GM12878 (cell line): ENCODE measurements around the gene XAB2. TPM values are rescaled to one million over a fixed set of nuclear protein-coding genes. Genes with fewer than 3 reads are reported as not detected.

Experiments
- ATAC-seq: fragments of 200-7000 bp; cut with Tn5 transposase; 3 replicates; pipeline ENCODE4 v1.9.1; 2020; ENCODE audit warnings: mild to moderate bottlenecking, moderate library complexity
- BruUV-seq: library from RNA; stranded (reverse); fragments of 400-500 nt; replicated peaks from 2 replicates; lab custom pipeline; 2021; lab: Mats Ljungman, UMichigan
- CTCF ChIA-PET: fragments of 300-600 bp; sonication (Branson Sonifier 250); formaldehyde crosslinking; extraction: SDS; loops from one replicate; lab custom pipeline; 2021; ENCODE audit warnings: inconsistent platforms; lab: Yijun Ruan, JAX
- POLR2A ChIA-PET: fragments of 350-600 bp; formaldehyde crosslinking; extraction: SDS; loops from one replicate; lab custom pipeline; 2021; ENCODE audit warnings: inconsistent platforms; lab: Charles Lee
- RAD21 ChIA-PET: fragments of 300-600 bp; sonication (Branson Sonifier 250); formaldehyde crosslinking; loops from one replicate; lab custom pipeline; 2023; ENCODE audit warnings: antibody characterized with exemption; ENCODE audit not compliant: unreplicated experiment; lab: Charles Lee
- SMC1A ChIA-PET: fragments of 300-600 bp; sonication (Branson Sonifier 250); formaldehyde crosslinking; loops from one replicate; lab custom pipeline; 2023; ENCODE audit not compliant: unreplicated experiment, uncharacterized antibody; lab: Charles Lee
- DNase-seq: peaks from one replicate; pipeline ENCODE4 v3.0.0-alpha.2; 2011; ENCODE audit warnings: low read depth, low spot score
- FAIRE-seq: peaks from 3 replicates; lab custom pipeline; 2011; peaks lifted over from hg19 to GRCh38; lab: Jason Lieb, UNC
- H2AFZ ChIP-seq: 2 replicates; pipeline ENCODE4 v1.6.0; 2011; ENCODE audit warnings: low read depth, low read length, control low read depth; ENCODE audit not compliant: control insufficient read depth
- H3K27ac ChIP-seq: 2 replicates; pipeline ENCODE4 v1.5.1; 2011; ENCODE audit warnings: control low read depth; ENCODE audit not compliant: control insufficient read depth, insufficient read depth
- H3K27me3 ChIP-seq, 2 experiments: replicated peaks in 1 of 2; 2 replicates each; pipeline versions ENCODE4 v1.6.0 to v1.6.1; 2011; ENCODE audit warnings: low read length in 1 of 2; ENCODE audit not compliant: control insufficient read depth in 2 of 2, insufficient read depth in 2 of 2
- H3K36me3 ChIP-seq, 2 experiments: 2 replicates each; pipeline ENCODE4 v1.5.1; 2011; ENCODE audit warnings: low read length in 1 of 2; ENCODE audit not compliant: control insufficient read depth in 2 of 2, insufficient read depth in 2 of 2
- H3K4me1 ChIP-seq: 2 replicates; pipeline ENCODE4 v1.6.1; 2011; ENCODE audit warnings: mild to moderate bottlenecking, low read length, moderate library complexity, mixed read lengths; ENCODE audit not compliant: control insufficient read depth, insufficient read depth
- H3K4me2 ChIP-seq: 2 replicates; pipeline ENCODE4 v1.6.0; 2011; ENCODE audit warnings: control low read depth; ENCODE audit not compliant: control insufficient read depth, insufficient read depth
- H3K4me3 ChIP-seq: fragments of 200-600 bp; sonication (generic); 2 replicates; pipeline ENCODE4 v1.5.1; 2016
- H3K79me2 ChIP-seq: 2 replicates; pipeline ENCODE4 v1.6.0; 2011; ENCODE audit warnings: low read length; ENCODE audit not compliant: control insufficient read depth, insufficient read depth
- H3K9ac ChIP-seq: 2 replicates; pipeline ENCODE4 v1.8.0; 2011; ENCODE audit warnings: low read length, control low read depth, mixed read lengths; ENCODE audit not compliant: control insufficient read depth, insufficient read depth
- H3K9me3 ChIP-seq: replicated peaks from 3 replicates; pipeline ENCODE4 v1.5.1; 2011; ENCODE audit warnings: mild to moderate bottlenecking, low read length; ENCODE audit not compliant: control insufficient read depth, insufficient read depth
- H4K20me1 ChIP-seq: 2 replicates; pipeline ENCODE4 v1.6.0; 2011; ENCODE audit not compliant: control insufficient read depth, insufficient read depth
- CBX5 ChIP-seq: sonication (generic); IDR thresholded peaks from 2 replicates; pipeline ENCODE4 v1.6.1; 2016; ENCODE audit warnings: low read depth, moderate library complexity, mild to moderate bottlenecking, inconsistent platforms
- EED ChIP-seq: sonication (generic); IDR thresholded peaks from 2 replicates; pipeline ENCODE4 v1.6.1; 2016; ENCODE audit warnings: antibody characterized with exemption, low read depth
- FOXM1 ChIP-seq: IDR thresholded peaks from 2 replicates; pipeline ENCODE4 v1.6.1; 2012; ENCODE audit warnings: low read depth, mild to moderate bottlenecking, inconsistent platforms, low read length, moderate library complexity
- MLLT1 ChIP-seq: fragments of 450-650 bp; IDR thresholded peaks from 2 replicates; pipeline ENCODE4 v1.6.1; 2016; ENCODE audit warnings: mild to moderate bottlenecking
- NKRF ChIP-seq: fragments of 450-650 bp; conservative IDR thresholded peaks from 2 replicates; pipeline ENCODE4 v1.6.1; 2017; ENCODE audit warnings: mild to moderate bottlenecking, moderate library complexity
- POLR2A ChIP-seq: IDR thresholded peaks from 2 replicates; pipeline ENCODE4 v1.6.1; 2011; ENCODE audit warnings: low read depth, mild to moderate bottlenecking, low read length
- POU2F2 ChIP-seq: IDR thresholded peaks from 3 replicates; pipeline ENCODE4 v1.6.1; 2011; ENCODE audit warnings: low read depth, mild to moderate bottlenecking, low read length, borderline replicate concordance
- RFX5 ChIP-seq: IDR thresholded peaks from 2 replicates; pipeline ENCODE4 v1.6.1; 2011; ENCODE audit warnings: low read depth, low read length, improper control_type of control experiment
- SREBF2 ChIP-seq: IDR thresholded peaks from 2 replicates; pipeline ENCODE4 v1.6.1; 2012; ENCODE audit warnings: mild to moderate bottlenecking, low read length
- ZNF687 ChIP-seq: fragments of 450-650 bp; IDR thresholded peaks from 2 replicates; pipeline ENCODE4 v1.6.1; 2017; ENCODE audit warnings: mild to moderate bottlenecking, moderate library complexity
- WGBS: methylation state at CpG from one replicate; pipeline ENCODE4 v1.1.6; 2016; ENCODE audit warnings: low lambda C conversion rate; ENCODE audit not compliant: insufficient replicate concordance, insufficient coverage; ENCODE audit errors: missing lambda C conversion rate; 5-methylcytosine and 5-hydroxymethylcytosine counted together
- in situ Hi-C: fragments of 300-500 bp; cut with MboI; formaldehyde crosslinking; loops from 9 replicates; pipeline ENCODE4 v1.14.3; 2018; ENCODE audit warnings: mixed read lengths
- intact Hi-C: fragments of 100-400 bp; cut with micrococcal nuclease; formaldehyde crosslinking; loops from one replicate; pipeline ENCODE4 v1.14.2; 2022; ENCODE audit not compliant: unreplicated experiment
- polyA plus RNA-seq, 11 experiments: library from polyadenylated mRNA; depleted of rRNA in 4 of 11; unstranded in 6 of 11; stranded (reverse) in 5 of 11; fragments of >200 nt; fragmentation: Nextera tagmentation in 4 of 11; fragmentation: Illumina TruSeq in 1 of 11; extraction: Ambion mirVana in 4 of 11; extraction: Trizol in 1 of 11; gene quantifications; 1 replicate in 1 of 11; 2 replicates in 10 of 11; pipeline versions ENCODE4 v1.2.1 to v1.2.3, GENCODE V29; 2011 to 2016; ENCODE audit warnings: inconsistent platforms in 2 of 11, missing spikeins in 2 of 11, low read depth in 1 of 11
- total RNA-seq, 4 experiments: library from RNA; depleted of rRNA in 3 of 4; stranded (reverse); fragments of >200 nt in 3 of 4; fragmentation: Illumina TruSeq in 1 of 4; extraction: Trizol in 1 of 4; gene quantifications; 2 replicates each; pipeline versions ENCODE4 v1.2.1 to v1.2.3, GENCODE V29; 2013 to 2021
- TF ChIP-seq, protein P1 (sequence below): fragments of 450-650 bp; IDR thresholded peaks from 2 replicates; pipeline ENCODE4 v1.6.1; 2017; ENCODE audit warnings: borderline replicate concordance

XAB2 gene
- total and polyA plus RNA-seq, 10 of the 15 experiments (the other 5 are each of a cell fraction or from before 2014, with no cell fraction given), result 0.34 to 45.1 (median 18.8) TPM

- TF ChIP-seq NKRF, result no peak
These were observed 6.2 kb downstream of the XAB2 start (continued) for GRCh38 chr19:7622933-7623685.

DNA sequence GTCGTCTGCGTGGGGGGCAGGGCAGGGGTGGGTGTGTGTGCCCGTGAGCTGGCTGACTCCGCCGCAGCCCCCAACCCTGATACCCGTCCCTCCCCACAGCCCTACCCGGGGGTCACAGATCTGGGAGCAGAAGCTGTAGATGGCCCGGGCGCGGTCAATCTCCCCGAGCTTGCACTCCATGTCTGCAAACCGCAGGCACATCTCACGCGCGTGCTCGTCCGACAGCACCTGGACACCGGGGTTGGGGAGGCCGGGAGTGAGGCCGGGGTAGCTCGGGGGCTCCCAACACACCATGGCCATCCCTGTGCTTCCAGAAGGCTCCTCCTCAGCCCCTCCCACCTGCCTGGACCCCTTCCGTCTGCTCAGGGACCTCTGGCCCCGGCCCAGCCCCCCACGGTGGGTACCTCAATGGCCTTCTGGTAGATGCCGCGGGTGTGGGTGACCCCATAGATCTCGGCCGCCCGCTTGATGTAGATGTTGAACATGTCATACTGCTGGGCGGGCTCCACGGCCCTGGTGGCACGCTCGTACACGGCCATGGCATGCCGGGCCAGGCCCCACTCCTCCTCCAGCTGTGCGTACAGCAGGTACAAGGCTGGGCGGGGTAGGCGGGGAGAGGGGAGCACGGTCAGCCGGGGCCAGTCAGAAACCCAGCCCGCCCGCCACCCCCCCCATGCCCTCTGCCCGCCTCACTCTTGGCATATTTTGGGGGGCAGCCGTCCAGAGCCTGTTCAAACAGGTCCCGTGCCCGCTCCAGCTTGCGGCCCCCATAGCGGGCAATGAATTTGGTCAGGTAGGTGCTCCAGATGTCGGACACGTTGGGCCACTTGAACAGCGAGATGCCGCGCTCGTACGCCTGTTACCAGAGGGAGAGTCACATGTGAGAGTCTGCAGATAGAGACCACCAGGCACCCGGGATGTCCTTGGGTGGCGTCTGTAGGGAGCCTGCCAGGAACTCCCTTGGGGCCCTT lies 8.6 kb downstream of the XAB2 start:
- no peaks in the 10 kb centered on the region for H3K79me2 ChIP-seq
- no peak for DNase-seq
- CTCF ChIA-PET, result no interaction called here
- no peak overlapping the region for H3K27ac ChIP-seq
- H3K4me2 ChIP-seq, result no peak overlapping the region
- intact Hi-C loops, result no loop called here
- in situ Hi-C loops, result no loop called here
- no peaks in the 10 kb centered on the region for H3K9me3 ChIP-seq
- WGBS, result 97% methylated on average over 48 of the region's 57 CpGs
- no peaks in the 10 kb centered on the region for H3K4me1 ChIP-seq
- peaks cover 0 to 25% of the 10 kb centered on the region in 2 experiments; a peak in 3 of 4 replicates for H3K36me3 ChIP-seq
- no peak overlapping the region for H3K4me3 ChIP-seq
- no peaks in the 10 kb centered on the region for H3K27me3 ChIP-seq
- no peak for FAIRE-seq
- ATAC-seq, result no peak
- H2AFZ ChIP-seq, result no peak overlapping the region
- H3K9ac ChIP-seq, result no peak overlapping the region
- BruUV-seq, result TSS peak; percentile 53
- RAD21 ChIA-PET, result no interaction called here
- no peaks in the 10 kb centered on the region for H4K20me1 ChIP-seq
- SMC1A ChIA-PET, result no interaction called here
- POLR2A ChIA-PET, result interaction anchor here (0.6 to 1.2 kb wide), 2 partner anchors 15 to 229 kb away, joined by 3 to 4 read pairs; no protein-coding TSS in a partner anchor
- TF ChIP-seq, protein P1, sequence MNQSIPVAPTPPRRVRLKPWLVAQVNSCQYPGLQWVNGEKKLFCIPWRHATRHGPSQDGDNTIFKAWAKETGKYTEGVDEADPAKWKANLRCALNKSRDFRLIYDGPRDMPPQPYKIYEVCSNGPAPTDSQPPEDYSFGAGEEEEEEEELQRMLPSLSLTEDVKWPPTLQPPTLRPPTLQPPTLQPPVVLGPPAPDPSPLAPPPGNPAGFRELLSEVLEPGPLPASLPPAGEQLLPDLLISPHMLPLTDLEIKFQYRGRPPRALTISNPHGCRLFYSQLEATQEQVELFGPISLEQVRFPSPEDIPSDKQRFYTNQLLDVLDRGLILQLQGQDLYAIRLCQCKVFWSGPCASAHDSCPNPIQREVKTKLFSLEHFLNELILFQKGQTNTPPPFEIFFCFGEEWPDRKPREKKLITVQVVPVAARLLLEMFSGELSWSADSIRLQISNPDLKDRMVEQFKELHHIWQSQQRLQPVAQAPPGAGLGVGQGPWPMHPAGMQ, result no peak
- TF ChIP-seq FOXM1 (no peak), SREBF2 (no peak), ZNF687 (no peak), MLLT1 (no peak), CBX5 (no peak), EED (no peak), RFX5 (no peak), POLR2A (no peak; the same call in 1 of the 2 replicates), POU2F2 (no peak)
